Stimulated activated CD8-positive, alpha-beta memory T cell treated with anti-CD3 and anti-CD28 coated beads, Interleukin-15, amount 100 ng/mL, for 1 hour (primary cell): Measurements from ENCODE around the gene TNS4.

ENCODE experiments used
- DNase-seq: peaks from one replicate; pipeline ENCODE4 v3.0.0-alpha.2; 2020; ENCODE audit warnings: low read depth

Gene TNS4

DNA sequence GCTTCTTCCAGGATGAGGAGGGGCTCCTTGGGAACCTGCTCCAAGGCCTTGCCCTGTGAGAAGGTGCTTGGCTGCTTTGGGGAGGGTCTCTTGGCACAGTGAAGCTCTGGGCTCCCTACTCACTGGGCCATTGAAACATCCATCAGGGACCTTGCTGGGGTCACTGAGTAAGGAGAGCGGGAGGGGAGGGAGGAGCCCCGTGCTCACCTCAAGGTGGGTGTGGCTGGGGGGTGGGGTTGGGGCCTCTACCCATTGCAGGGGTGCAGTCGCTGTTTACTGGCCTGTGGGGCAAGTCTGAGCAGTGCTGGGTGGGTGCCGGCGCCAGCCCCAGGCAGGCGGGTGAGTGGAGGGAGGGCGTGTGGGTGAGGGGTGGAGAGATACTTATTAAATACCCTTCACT lies 9.9 kb downstream of the TNS4 start:
- DNase-seq: no peak

DNA sequence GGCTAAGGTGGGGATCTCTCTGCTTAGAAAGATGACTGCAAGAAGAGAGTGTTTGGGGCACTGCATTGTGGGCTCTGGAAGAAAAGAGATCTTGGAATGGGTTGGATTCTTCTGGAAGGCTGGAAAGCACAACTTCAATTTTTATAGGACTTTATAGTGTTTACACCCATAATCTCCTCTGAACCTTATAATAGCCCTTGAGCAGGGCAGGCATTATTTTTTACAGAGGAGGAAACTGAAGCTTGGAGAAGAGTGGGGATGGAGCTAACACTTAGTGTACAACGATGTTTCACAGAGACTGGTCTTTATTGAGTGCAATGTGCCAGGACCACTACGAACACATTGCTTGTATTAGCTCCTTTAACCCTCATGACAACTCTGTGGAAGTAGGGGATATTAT lies 10.4 kb downstream of the TNS4 start:
- DNase-seq: no peak

DNA sequence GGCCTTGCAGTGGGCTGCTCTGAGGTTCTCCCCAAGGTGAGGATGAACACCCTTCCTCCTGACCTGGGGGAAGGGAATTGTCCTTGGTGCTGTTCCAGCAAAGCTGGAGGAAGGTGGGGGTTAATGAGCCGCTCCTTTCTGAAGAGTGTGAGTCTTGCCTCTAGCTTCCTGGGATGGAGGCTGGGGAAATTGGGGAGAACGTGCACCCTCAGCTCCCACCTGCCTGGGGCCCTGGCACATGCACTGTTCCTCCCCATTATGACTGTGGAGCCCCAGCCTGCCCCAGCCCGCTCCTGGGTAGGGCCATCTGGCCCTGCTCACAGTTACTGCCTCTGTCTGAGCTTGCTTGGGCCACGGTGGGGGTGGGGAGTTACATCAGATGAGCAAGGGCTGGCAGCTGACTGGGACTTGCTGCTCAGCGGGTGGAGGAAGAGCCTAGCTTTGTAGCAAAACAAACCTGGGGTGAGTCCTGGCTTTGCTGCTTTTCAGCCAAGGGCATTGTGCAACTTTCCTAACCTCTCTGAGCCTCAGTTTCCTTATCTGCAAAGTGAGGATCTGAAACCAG lies 11.1 kb downstream of the TNS4 start:
- DNase-seq: no peak

DNA sequence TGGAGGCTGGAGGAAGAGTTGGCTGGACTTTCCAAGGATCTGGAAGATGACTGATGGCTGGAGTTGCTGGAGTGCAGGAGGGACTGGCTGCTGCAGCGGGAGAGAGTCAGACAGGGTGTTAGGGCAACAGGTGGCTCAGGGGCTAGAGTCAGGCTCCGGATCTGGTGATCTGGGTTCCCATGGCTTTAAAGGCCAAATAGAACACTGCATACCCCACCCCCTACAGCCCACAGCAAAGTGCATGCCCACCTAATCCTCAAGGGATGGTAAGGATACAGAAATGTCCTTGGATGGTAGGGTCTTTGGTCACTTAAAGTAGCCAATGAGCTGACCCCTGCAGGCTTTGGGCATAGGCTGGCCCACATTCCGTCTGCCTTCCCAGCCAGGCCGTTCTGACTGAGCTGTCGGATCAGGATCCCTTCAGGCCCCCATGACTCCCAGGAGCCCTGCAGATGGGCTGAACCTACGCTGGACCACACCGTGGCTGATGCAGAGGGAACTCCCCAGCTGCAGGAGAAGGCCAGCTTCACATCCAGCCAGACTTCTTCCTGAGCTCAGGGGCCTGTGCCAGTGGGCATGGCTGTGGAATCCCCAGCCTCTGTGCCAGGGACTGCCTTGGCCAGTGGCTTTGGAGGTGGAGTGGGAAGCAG lies 13.9 kb downstream of the TNS4 start:
- no peak for DNase-seq

DNA sequence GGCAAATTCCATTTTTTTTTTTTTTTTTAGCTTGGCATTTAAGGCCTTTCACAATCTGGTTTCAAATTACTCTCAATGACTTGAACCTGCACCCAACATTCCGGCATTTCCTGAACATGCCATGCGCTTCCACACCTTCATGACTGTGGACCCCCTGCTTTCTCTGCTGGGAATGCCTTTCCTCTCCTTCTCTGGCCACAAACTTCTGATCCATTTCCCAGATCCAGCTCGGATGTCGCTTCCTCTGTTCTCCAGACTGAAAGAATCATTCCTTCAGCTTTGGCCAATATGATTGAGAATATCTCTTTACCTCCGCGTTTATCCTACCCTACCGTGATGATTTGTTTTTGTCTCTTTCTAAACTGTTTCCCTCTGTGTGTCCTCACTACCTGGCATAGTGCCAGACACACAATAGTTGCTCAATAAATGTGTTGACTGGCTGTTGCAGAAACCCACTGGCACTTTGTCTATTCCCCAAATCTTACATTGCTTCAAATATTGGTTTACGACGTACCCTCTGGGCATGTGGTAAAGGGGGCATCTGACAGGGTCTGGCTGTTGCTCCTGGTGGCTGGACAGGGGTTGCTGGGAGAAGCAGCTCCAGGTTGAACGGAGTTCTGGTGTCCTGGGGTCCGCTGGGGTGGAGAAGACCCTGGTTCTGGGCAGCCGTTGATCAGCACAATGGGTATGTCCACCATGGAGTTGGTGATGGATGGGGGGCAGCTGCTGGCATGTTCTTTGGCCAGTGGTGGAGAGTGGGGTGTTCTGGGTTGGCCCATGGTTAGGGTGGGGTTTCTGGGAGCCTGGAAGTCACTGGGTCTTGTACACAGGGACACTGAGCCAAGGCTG lies 14.7 kb downstream of the TNS4 start:
- DNase-seq: no peak

DNA sequence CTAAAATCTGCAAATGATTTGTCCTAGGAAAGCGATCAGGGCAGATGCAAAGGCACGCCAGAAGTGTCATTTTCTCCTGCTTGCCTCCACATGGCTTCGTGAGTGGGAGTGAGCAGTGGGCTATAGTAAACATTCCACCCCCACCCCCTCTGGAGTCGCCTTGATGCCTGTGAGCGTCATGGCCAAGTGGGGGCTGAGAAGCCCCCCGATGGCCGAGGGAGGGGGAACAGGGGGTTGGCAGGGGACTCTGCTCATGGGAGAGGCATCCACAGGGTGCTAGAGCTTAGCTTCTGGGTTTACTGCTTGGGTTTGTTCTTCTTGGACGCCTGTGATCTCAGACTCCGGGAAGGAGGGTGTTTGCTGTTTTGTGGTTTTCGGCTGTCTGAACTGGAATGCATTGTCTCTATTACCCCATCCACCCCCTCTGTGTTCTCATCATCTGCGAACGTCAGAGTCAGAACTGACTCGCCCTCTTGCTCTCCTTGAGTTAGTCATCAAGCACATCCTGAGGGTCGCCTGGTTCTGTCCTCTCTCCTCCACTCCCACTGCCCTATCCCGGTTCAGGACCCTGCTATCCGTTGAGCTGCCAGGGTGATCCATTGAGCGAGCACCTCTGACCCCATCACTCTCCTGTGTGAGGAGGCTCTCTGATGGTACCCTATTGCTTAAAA lies 15.4 kb downstream of the TNS4 start:
- DNase-seq: no peak

DNA sequence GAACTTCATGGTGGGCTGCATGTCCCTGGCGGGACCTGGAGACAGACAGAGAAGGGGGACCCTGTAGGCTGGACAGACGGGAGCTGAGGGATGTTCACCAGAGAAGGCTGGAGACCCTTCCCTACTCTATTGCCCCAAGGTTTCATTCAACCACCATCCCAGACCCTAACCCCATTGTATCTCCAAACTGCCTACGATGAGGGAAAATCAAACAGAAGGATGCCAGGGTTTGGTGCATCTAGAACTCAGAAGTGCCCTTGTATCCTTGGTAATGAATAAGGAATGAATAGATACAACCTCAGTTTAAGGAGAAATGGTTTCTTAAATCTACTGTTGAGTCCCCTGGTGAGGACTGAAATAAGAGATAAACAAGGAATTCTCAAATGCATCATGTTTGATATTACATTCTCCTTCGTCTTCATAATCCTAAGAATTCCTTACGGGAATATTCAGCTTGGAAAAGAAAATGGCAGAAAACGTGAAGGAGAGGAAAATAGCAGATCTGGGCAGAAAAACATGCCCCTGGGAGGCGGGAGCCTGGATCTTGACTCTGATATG lies 16.4 kb downstream of the TNS4 start:
- no peak for DNase-seq

DNA sequence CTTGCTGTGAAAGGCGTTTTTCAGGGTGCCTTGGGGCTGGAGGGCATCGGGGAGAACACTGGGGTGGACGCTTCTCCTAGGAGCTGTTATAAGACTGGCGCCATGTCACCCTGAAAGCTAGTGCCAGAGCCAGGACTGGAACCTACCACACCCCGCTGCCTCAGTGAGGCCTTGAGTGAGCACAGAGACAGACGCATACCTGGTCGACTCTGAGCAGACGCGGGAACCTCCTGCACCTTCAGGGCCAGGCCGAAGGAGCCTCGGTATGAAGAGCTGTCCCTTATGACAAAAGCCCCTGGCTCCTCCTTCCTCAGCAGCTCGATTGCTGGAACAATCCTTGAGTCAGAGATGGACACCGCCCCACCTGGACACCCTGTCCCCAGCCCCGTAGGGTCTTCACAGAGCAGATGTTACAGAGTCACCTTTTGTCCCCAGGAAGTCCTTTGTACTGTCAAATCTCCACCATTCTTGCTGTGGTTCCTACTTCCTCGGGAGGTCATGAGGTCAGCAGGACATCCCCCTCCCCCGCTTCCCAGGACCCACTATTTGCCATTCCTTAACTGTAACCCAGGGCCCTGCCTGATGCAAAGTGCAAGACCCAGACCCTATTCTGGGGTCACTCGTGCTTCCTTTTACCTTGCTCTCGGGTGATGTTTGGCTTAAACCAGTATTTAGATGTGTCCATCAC lies 17.0 kb downstream of the TNS4 start:
- DNase-seq: no peak

DNA sequence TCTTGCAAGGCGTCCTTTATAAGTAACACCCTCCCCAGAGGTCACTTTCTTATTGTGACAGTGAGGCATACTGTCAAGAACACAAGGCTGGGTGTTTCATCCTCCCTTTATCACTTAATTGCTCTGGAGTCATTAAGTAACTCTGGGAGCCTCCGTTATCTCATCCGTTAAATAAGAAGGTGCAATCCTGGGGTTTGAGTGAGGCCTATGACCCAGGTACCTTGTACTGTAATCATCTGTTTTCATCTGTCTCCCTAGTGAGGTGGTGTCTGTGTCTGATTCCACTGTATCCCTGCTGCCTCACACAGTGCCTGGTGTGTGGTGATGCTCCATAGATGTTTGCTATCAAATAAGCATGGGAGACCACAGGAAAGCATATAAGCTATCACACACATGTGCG lies 17.7 kb downstream of the TNS4 start:
- no peak for DNase-seq

DNA sequence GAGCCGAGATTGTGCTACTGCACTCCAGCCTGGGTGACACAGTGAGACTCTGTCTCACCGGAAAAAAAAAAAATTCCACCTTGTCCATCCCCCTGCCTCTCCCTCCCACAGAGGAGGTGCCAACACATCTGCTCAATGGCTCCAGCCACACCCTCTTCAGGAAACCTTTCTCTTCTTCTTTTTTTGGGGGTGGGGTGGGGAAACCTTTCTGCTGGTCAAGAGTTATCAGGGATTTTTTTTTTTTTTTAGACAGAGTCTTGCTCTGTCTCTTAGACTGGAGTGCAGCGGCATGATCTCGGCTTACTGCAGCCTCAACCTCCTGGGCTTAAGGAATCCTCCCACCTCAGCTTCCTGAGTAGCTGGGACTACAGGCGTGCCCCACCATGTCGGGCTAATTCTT lies 18.7 kb downstream of the TNS4 start:
- DNase-seq: no peak

DNA sequence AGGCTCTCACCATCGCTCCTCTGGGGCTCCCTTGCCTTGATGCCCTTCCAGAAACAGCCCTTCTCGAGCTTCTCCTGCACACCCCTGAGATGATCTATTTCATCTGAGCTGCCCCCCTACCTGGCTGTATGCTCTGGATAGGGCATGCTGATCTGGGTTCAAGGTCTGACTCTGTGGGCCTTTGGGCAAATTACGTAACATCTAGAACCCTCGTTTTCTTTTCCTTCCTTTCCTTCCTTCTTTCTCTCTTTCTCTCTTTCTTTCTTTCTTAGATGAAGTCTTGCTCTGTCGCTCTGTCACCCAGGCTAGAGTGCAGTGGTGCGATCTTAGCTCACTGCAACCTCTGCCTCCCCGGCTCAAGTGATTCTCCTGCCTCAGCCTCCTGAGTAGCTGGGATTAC lies 20.3 kb downstream of the TNS4 start:
- no peak for DNase-seq

DNA sequence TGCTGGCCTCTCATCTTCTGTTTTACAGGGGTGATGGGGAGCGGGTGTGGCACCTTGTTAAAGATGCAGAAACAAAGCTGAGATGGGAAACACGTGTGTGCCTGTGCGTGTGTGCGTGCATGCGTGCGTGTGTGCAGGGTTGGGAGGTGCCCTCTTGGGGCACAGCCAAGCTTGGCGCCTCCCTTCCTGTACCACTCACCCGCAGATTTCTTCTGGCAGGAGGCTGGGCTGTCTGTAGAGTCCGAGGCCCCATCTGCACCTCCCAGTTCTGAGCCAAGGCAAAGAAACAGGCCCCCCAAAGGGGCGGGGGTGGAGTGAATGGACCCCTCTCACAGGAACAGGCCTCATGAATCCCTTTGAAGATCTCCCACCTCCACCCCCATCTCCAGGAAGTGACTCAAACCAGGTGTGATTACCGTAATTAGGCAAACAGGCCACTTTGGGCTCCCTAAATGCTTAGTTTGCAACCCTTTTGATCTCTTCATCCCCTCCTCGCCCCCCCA lies 20.9 kb downstream of the TNS4 start:
- peak; percentile 31 for DNase-seq

DNA sequence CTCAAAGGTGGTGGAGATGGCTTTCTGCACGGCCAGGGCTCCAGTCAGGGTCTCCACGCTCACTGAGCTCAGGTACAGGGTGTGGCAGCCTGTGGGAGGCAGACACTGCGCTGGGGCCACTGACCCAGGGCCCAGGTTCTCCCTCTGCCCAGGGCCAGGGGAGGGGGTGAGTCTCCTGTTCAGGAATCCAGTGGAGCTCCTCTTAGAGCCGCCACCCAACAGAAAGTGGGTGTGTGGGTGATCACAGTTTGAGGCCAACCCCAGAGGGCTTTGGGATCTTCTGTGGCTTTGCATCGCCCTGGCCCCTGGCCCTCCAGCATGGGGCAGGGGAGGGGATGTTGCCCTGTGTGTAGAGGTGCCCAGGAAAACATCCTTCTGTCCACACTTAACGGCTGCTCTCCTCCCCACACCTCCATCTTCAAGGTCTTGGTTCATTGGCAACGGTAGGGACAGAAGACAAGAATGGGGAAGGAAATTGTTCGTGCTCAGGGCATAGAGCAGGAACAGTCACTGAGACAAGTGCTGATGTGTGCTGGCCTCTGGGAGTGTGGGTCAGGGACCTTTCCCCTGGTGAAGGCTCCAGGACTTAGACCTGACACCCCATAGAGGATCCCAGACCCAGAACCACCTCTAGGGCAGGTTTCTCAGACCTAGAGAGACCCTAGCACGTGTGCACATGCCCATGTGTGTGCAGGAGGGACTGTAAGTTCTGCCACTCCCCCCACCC lies 21.5 kb downstream of the TNS4 start:
- DNase-seq: no peak

DNA sequence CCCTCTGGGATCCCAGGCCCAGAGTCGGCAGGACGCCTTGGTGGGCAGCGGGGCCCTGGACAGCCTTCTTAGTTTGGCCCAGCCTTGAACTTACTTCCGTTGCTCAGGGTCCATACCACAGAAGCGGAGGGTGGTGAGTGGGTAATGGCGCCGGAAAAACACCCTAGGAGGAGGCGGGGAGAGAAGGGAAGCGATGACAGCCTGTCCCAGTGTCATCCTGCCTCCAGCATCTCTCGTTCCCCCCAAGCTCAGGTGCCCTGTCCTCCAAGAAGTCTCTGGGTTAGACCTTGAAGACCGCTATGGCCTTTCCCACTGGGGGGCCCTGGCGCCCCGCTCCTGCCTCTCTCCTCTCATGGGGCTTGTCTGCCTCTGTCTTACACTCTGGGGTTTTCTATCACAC lies 22.9 kb downstream of the TNS4 start:
- DNase-seq: no peak

DNA sequence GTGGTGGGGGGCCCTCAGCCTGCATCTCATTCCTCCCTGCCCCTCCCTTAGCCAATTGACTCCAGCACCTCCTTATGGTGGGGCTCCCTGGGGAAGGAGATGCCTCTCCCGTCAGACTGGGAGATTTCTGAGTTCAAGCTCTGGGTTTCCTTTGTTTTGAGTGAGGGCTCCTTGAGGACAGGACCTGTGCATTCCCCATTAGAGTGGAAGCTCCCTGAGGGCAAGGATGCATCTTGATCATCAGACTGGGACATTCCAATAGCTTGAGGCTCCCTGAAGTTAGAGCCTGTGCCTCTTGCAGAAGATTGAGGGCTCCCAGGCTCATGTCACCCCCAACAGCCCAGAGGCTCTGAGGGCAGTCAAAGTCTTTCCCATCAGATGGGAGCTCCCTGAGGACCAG lies 23.6 kb downstream of the TNS4 start:
- DNase-seq: no peak

DNA sequence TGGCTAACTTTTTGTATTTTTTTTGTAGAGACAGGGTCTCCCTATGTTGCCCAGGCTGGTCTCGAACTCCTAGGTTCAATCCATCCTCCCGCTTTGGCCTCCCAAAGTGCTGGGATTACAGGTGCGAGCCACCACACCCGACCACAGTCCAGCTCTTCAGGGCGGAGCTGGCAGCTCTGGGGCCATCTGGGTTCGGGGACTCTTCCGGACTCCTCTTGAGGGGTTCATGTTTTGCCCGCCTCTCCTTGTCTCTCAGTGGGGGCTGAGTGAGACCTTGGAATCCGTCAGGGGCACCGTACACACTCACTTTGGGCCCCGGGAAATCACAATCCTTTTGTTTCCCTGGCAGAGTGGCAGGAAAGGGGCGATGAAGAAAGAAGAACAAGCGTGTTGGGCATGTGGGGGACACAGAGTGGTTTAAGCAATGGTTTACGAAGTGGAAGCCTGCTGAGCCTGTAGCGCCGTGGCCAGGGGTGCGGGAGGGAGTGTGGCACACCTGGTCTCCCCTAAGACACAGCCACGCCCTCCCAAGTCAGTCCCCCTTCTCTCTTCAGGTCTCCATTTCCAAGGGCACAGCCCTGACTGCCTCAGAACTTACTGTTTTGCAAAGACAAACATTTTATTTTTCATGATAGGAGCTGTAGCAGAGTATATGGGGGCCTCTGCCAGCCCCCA lies 26.1 kb downstream of the TNS4 start:
- DNase-seq: no peak

DNA sequence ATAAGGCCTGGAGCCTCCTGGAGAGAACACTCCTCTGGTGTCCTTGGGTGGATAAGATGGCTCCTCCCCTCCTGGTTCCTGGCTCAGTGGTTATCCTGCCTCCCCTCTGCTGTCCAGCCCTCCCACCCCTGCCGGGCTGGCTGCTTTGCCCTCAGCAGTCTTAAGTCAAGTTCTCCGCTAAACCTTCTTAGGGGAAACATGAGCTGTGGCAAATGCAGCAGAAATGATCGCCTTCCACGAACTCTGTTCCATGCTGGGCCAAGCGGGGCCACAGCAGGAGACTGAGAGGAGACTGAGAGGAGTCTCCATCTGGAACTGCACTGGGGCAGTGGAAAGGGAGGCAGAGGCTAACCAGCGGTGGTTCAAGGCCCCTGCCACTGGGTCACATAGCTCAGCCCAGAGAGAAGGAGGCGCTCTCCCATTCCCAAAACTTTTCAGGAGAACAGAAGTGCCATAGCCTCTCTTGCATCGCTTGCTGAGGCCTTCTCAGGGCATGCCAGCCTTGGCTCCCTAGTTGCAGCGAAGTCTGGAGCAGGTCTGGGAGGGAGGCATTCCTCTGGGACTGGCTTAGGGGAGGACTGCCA lies 26.9 kb downstream of the TNS4 start:
- no peak for DNase-seq

DNA sequence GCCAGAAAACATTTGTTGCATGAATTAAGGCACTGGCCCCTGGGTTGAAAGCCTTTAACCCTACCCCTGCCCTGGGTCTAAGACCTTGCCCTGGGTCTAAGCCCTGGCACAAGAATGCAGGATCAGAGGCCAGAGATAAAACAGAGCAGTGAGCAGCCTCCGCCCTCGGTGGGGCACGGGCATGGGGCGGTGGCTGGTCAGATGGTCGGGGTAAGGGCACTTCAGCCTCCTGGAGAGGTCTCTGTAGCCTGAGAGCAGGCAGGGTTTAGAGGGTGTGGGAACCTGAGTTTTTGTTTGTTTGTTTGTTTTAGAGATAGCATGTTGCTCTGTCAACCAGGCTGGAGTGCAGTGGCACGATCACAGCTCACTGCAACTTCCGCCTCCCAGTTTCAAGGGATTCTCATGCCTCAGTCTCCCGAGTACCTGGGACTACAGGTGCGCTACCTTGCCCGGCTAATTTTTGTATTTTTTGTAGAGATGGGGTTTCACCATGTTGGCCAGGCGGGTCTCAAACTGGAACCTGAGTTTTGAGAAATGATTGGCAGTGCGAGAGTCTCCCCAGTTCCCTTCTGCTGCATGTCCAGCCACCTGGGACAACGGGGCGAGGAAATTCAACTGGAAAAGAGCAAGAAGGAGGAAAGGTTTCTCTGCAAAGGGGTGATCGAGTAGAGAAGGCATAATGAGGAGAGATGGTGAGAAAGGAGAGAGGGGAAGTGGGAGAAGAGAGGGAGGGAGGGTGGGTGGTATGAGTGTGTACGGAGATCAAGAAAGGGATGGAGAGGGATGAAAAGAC lies 27.7 kb downstream of the TNS4 start:
- no peak for DNase-seq

DNA sequence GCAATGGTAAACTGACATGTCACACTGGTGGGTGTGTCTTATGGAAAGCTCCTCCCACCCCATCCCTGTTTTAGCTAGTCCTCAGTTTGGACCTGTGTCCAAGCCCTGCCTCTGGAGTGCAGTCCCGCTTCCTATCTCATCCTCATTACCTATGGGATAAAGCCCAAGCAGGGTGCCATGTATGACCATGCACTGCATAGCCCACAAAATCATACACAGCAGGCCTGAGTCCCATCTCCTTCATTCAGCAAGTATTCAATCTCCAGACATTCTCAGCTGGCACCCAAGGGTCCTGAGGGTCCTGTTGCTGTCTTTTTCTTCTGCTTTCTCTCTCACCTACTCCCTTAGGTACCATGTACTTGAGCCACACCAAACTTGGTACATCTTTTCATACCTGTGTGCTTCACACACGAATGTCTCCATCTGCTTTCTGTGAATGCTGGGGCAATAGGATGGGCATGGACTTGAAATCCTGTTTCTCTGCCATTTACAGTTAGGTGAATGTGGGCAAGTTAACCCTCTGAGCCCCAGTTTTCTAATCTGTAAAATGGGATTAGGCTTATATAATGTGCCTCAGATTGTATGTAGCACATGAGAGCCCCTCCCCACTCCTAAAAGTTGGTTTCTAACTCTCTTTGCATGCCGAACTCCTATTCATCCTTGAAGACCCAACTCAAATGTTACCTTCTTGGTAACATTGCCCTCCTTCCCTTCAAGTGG lies 28.5 kb downstream of the TNS4 start:
- DNase-seq: no peak
